ENCODE data around the gene KNL1. TPM values are rescaled to one million over a fixed set of nuclear protein-coding genes. Genes with fewer than 3 reads are reported as not detected.

The KNL1 gene
- polyA plus RNA-seq, 1 donor from 2014 or later = 1.1 TPM

DNA sequence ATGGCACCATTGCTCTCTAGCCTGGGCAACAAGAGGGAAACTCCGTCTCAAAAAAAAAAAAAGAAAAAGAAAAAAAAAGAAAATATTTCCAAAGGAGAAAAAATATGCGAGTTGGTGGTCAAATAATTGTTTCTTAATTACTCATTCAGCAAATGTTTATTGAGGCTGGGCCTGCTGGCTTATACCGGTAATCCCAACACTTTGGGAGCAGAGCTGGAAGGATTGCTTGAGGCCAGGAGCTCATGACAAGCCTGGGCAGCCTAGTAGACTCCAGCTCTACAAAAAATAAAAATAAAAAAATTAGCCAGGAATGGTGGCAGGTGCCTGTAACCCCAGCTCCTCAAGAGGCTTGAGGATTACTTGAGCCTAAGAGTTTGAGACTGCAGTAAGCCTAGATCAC is 4.1 kb downstream of the KNL1 start:
- Mint-ChIP-seq H3K4me1 (peaks cover 11 to 21% (median 12%) of the 10 kb centered on the region in 3 donors), H3K36me3 (peaks cover 1% of the 10 kb centered on the region), H3K27ac (peak overlapping the region in 1 of 3 donors; percentile 44), H3K4me3 (no peak overlapping the region), H3K9me3 (no peaks in the 10 kb centered on the region), H3K27me3 (no peaks in the 10 kb centered on the region)

DNA sequence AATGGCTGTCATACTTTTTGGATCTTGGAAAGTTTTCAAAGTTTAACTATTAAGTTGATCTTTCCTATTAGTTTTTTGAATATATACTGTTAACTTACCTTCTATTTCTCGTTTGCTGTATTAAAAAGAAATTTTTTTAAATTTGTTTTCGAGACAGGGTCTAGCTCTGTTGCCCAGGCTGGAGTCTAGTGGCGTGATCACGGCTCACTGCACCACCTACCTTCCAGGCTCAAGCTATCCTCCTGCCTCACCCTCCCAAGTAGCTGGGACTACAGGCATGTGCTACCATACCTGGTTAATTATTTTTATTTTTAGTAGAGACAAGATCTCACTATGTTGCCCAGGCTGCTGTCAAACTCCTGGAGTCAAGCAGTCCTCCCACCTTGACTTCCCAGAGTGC is 4.6 kb downstream of the KNL1 start:
- Mint-ChIP-seq H3K27me3 (no peaks in the 10 kb centered on the region), H3K27ac (no peak overlapping the region), H3K4me3 (no peak overlapping the region), H3K4me1 (peaks cover 7 to 19% (median 9%) of the 10 kb centered on the region in 3 donors), H3K9me3 (no peaks in the 10 kb centered on the region), H3K36me3 (peaks cover 1% of the 10 kb centered on the region)

DNA sequence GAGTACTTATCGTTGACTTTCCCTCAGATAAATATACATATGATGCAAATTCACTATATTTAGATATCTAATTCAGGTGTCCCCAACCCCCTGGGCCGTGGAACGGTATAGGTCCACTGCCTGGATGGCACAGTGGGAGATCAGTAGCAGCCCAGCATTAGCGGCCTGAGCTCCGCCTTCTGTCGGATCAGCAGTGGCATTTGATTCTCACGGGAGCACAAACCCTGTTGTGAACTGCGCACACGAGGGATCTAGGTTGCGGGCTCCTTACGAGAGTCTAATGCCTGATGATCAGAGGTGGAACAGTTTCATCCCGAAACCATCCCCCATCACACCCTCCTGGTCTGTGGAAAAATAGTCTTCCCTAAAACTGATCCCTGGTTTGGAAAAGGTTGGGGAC is 6.9 kb downstream of the KNL1 start:
- peak overlapping the region in 1 of 4 donors; percentile 38 for H3K4me3 Mint-ChIP-seq
- H3K36me3 Mint-ChIP-seq = peaks cover 1% of the 10 kb centered on the region
- H3K4me1 Mint-ChIP-seq = peaks cover 0 to 6% (median 1%) of the 10 kb centered on the region in 3 donors
- no peaks in the 10 kb centered on the region for H3K9me3 Mint-ChIP-seq
- H3K27me3 Mint-ChIP-seq = no peaks in the 10 kb centered on the region
- no peak overlapping the region for H3K27ac Mint-ChIP-seq

DNA sequence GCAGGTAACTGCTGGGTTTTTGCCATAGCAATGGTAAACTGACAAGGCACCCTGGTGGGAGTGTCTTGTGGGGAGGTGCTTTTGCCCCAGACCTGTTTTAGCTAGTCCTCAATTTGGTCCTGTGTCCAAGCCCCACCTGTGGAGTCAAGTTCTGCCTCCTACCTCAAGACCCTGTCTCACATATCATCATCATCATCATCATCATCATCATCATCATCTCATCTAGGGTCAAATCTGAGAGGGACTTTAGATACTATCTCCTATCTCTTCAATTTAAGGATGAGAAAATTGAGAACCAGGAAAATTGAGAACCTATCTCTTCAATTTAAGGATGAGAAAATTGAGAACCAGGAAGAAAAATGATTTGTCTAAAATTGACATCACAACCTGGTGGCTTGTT is 9.9 kb downstream of the KNL1 start:
- Mint-ChIP-seq H3K27ac (no peak overlapping the region), H3K27me3 (no peaks in the 10 kb centered on the region), H3K4me3 (no peak overlapping the region)

DNA sequence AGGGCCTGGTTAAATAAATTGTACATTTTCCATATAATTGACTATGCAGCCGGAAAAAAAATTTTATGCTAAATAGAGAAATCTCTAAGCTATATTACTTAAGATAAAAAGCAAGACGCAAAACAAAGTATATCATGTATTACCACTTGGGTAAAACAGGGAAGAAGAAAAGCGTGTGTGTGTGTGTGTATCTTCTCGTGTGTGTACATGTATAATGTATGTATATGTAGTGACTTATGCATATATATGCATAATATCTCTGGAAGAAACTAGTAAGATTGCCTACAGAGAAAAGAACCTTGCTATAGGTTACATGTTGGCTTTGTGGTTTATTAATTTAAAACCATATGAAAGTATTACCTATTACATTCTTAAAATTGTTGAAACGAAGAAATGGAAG is 19.0 kb downstream of the KNL1 start:
- Mint-ChIP-seq H3K4me1 (peaks cover 0 to 3% (median 2%) of the 10 kb centered on the region in 3 donors), H3K36me3 (no peaks in the 10 kb centered on the region), H3K27ac (no peak overlapping the region), H3K9me3 (no peaks in the 10 kb centered on the region), H3K4me3 (no peak overlapping the region), H3K27me3 (no peaks in the 10 kb centered on the region)

More for the DNA sequence above, 9.9 kb downstream of the KNL1 start:
- Mint-ChIP-seq H3K4me1 (peaks cover 0 to 6% (median 1%) of the 10 kb centered on the region in 3 donors), H3K9me3 (no peaks in the 10 kb centered on the region), H3K36me3 (peaks cover 1% of the 10 kb centered on the region)

DNA sequence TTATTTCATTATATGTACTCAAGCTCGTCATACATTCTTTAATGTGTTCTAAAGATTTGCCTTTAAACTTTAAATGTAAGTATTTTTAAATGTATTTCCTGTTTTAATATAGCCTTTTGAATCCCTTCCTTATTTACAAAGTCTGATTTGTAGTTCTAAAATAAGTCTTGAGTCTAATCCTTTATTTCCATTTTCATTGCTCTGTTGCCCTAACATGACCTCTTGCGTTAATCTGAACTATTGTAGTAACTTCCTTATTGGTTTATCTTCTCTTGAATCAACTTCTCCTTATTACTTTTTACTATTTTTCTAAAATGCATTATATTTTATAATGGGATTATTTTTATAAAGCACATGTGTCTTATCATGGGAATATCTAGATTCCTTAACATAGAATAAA is 24.0 kb downstream of the KNL1 start:
- Mint-ChIP-seq H3K4me1 (peaks cover 0 to 3% (median 2%) of the 10 kb centered on the region in 3 donors), H3K27ac (no peak overlapping the region), H3K36me3 (peaks cover 2% of the 10 kb centered on the region), H3K27me3 (no peaks in the 10 kb centered on the region), H3K4me3 (no peak overlapping the region), H3K9me3 (no peaks in the 10 kb centered on the region)

DNA sequence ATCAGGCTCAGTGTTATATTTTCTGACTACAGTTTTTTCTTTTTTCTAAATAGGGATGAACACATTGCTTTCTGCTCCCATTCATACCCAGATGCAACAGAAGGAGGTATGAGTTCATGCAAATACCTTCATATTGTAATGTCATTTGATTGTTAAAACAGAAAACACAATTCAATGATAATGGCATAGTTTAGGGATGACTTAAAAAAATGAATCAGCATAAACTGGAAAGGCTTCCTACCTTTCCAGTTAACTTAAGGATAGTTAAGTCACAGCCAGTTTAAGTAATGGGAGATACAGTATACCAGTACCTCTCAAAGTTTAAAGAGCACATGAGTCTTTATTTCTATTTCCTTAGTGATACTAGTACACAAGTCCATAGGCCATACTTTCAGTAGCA is 24.9 kb downstream of the KNL1 start:
- no peaks in the 10 kb centered on the region for H3K27me3 Mint-ChIP-seq

DNA sequence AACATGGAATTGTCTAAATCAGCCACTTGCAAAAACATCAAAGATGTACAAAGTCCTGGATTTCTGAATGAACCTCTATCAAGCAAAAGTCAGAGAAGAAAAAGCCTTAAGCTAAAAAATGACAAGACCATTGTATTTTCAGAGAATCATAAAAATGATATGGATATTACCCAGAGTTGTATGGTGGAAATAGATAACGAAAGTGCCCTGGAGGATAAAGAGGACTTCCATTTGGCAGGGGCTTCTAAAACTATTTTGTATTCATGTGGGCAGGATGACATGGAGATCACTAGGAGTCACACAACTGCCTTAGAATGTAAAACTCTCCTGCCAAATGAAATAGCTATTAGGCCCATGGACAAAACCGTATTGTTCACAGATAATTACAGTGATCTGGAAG is 29.3 kb downstream of the KNL1 start:
- Mint-ChIP-seq H3K4me1 (no peaks in the 10 kb centered on the region), H3K4me3 (no peak overlapping the region), H3K27ac (no peak overlapping the region), H3K27me3 (no peaks in the 10 kb centered on the region), H3K9me3 (no peaks in the 10 kb centered on the region), H3K36me3 (peaks cover 2% of the 10 kb centered on the region)

More for the DNA sequence above, 24.9 kb downstream of the KNL1 start:
- Mint-ChIP-seq H3K4me3 (no peak overlapping the region), H3K27ac (no peak overlapping the region), H3K4me1 (peaks cover 0 to 3% (median 2%) of the 10 kb centered on the region in 3 donors), H3K9me3 (no peaks in the 10 kb centered on the region), H3K36me3 (peaks cover 2% of the 10 kb centered on the region)

DNA sequence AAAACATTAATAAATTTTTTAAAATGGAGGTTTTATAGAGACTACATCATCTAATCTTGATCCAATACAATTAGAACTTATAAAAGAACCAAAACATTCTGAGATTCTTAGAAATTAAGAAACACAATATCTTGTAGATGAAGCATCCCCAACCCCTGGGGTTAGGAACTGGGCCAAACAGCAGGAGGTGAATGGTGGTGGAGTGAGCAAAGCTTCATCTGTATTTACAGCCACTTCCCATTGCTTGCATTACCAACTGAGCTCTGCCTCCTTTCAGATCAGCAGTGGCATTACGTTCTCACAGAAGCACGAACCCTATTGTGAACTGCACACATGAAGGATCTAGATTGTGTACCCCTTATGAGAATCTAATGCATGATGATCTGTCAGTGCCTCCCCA is 36.3 kb downstream of the KNL1 start:
- H3K4me1 Mint-ChIP-seq = no peaks in the 10 kb centered on the region
- H3K27me3 Mint-ChIP-seq = no peaks in the 10 kb centered on the region
- H3K4me3 Mint-ChIP-seq = no peak overlapping the region

DNA sequence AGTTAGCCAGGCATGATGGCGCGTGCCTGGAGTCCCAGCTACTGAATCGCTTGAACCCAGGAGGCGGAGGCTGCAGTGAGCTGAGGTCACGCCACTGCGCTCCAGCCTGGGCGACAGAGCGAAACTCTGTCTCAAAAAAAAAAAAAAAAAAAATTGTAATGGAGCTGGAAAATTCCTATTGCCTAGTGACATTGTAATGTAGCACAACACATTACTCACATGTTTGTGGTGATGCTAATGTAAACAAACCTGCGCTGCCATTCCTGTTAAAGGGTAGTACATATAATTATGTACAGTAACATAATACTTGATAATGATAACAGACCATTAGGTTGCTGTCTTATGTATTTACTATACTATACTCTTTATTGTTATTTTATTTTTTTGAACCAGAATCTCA is 39.1 kb downstream of the KNL1 start:
- Mint-ChIP-seq H3K4me3 (no peak overlapping the region), H3K27me3 (no peaks in the 10 kb centered on the region), H3K4me1 (no peaks in the 10 kb centered on the region), H3K9me3 (no peaks in the 10 kb centered on the region), H3K36me3 (no peaks in the 10 kb centered on the region), H3K27ac (no peak overlapping the region)

More for the DNA sequence above, 36.3 kb downstream of the KNL1 start:
- H3K36me3 Mint-ChIP-seq = no peaks in the 10 kb centered on the region
- H3K9me3 Mint-ChIP-seq = no peaks in the 10 kb centered on the region
- H3K27ac Mint-ChIP-seq = no peak overlapping the region

DNA sequence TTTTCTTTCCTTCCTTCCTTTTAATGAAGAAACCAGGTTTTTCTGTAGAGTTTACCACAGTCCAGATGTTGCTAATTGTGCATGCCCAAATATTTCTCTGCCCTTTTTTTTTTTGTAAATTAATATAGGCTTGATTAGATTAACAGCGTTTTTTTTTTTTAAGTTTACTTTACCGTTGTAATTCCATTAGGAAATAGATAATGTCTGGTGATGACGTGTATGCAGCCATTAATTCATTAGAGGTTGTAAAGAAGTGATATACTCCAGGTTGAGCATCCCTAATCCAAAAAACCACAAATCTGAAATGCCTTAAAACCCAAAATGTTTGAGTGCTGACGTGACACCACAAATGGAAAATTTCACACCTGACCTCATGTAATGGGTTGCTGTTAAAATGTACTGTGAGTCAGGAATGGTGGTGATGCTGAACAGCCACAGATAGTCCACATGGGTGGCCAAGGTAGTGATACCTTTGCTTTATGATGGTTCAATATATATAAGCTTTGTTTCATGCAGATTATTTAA is 43.2 kb downstream of the KNL1 start:
- H3K27ac Mint-ChIP-seq = no peak overlapping the region

DNA sequence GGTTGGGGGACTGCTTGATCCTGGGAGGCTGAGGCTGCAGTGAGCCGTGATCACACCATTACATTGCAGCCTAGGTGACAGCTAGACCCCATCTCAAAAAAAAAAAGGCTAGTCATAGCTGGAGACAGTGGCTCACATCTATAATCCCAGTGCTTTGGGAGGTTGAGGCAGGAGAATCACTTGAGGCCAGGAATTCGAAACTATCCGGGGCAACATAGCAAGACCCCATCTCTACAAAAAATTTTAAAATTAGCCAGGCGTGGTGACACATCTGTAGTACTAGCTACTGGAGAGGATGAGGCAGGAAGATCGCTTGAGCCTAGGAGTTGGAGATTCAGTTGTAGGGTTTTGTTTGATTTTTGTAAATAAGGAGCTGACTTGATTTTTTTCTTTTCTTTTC is 45.6 kb downstream of the KNL1 start:
- no peak overlapping the region for H3K4me3 Mint-ChIP-seq
- no peaks in the 10 kb centered on the region for H3K4me1 Mint-ChIP-seq
- no peaks in the 10 kb centered on the region for H3K27me3 Mint-ChIP-seq
- H3K9me3 Mint-ChIP-seq = no peaks in the 10 kb centered on the region
- H3K36me3 Mint-ChIP-seq = no peaks in the 10 kb centered on the region
- no peak overlapping the region for H3K27ac Mint-ChIP-seq

More for the DNA sequence above, 43.2 kb downstream of the KNL1 start:
- Mint-ChIP-seq H3K36me3 (no peaks in the 10 kb centered on the region), H3K9me3 (no peaks in the 10 kb centered on the region), H3K27me3 (no peaks in the 10 kb centered on the region), H3K4me3 (no peak overlapping the region), H3K4me1 (no peaks in the 10 kb centered on the region)

DNA sequence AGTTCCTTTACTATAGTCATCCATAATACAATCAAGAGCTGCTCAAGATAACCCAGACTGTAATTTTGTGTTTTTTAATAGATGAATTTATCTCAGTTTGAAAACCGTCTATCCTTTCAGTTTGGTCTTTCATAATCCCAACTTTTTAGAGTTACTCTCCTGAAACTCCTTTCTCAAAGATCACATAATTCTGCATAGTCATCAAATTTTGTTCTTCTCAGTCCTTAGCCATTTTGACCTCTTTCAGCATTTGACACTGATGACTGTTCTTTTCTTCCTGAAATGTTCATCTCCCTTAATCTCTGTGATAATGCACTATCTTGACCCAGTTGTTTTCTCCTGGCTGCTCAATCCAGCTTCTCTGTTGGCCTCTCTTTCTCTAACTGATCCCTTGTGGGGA is 53.5 kb downstream of the KNL1 start:
- Mint-ChIP-seq H3K27me3 (no peaks in the 10 kb centered on the region), H3K27ac (no peak overlapping the region), H3K4me1 (peaks cover 6 to 8% (median 7%) of the 10 kb centered on the region in 3 donors), H3K9me3 (no peaks in the 10 kb centered on the region), H3K4me3 (no peak overlapping the region), H3K36me3 (no peaks in the 10 kb centered on the region)

DNA sequence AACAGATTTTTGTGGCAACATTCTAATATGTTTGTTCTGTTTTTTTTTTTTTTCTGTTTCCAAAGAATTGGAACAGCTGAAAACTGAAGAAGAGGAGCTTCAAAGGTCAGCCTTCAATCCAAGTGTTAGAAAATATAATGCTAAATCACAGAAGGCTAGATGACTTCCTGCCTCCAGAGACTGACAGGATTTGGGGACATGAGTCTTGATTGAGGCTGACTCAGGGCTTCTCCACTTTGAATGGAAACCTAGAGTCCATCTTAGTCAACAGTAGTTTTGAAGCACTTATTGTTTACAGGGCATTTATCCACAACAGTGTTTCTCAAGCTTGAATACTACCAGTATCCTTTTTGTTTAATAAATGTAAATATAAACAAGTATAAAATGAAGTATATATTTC is 56.4 kb downstream of the KNL1 start:
- H3K27ac Mint-ChIP-seq = no peak overlapping the region
- no peaks in the 10 kb centered on the region for H3K27me3 Mint-ChIP-seq
- no peaks in the 10 kb centered on the region for H3K9me3 Mint-ChIP-seq
- H3K4me1 Mint-ChIP-seq = peaks cover 6 to 8% (median 7%) of the 10 kb centered on the region in 3 donors
- H3K4me3 Mint-ChIP-seq = peak overlapping the region in 1 of 4 donors; percentile 9
- H3K36me3 Mint-ChIP-seq = no peaks in the 10 kb centered on the region

DNA sequence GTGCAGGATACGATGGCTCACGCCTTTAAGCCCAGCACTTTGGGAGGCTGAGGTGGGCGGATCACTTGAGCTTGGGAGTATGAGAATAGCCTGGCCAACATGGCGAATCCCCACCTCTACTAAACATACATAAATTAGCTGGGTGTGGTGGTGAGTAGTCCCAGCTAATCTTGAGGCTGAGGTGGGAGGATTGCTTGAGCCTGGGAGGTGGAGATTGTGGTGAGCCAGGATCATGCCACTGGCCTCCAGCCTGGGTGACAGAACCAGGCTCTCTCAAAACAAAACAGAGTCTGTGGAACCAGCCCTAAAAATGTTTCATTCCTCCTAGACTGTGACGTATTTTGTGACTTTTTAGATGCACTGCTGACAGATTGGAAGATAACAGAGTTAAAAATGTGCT is 66.6 kb downstream of the KNL1 start:
- Mint-ChIP-seq H3K27ac (no peak overlapping the region), H3K9me3 (no peaks in the 10 kb centered on the region), H3K36me3 (no peaks in the 10 kb centered on the region), H3K27me3 (no peaks in the 10 kb centered on the region), H3K4me1 (peaks cover 0 to 2% (median 0%) of the 10 kb centered on the region in 3 donors), H3K4me3 (no peak overlapping the region)

DNA sequence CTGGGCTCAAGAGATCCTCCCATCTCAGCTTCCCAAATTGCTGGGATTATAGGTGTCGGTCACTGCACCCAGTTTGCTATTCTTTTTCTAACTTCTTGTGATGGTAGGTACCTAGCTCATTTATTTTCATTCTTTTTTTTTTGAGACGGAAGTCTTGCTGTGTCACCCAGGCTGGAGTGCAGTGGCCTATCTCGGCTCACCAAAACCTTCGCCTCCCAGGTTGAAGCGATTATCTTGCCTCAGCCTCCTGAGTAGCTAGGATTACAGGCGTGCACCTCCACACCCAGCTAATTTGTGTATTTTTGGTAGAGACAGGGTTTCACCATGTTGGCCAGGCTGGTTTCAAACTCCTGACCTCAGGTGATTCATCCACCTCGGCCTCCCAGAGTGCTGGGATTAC is 70.9 kb downstream of the KNL1 start:
- Mint-ChIP-seq H3K4me1 (no peaks in the 10 kb centered on the region), H3K4me3 (no peak overlapping the region), H3K9me3 (no peaks in the 10 kb centered on the region), H3K36me3 (no peaks in the 10 kb centered on the region), H3K27ac (no peak overlapping the region), H3K27me3 (no peaks in the 10 kb centered on the region)

All from IgD-negative memory B cell (primary cell).